HG03039 (cell line): ENCODE data around the gene ABHD3.
"Not testable (repeated sequence)": the region's sequence is repeated elsewhere in the genome, so short reads cannot be mapped to it uniquely, and the experiment has no call there.

Source experiments
- ATAC-seq: cut with Tn5 transposase; IDR thresholded peaks from one replicate; pipeline ENCODE4 v1.9.1; 2021; ENCODE audit warnings: mild to moderate bottlenecking, moderate library complexity; ENCODE audit not compliant: unreplicated experiment

Gene ABHD3

GRCh38 chr18:21706386-21706865, 1.9 kb upstream of the ABHD3 start:
- no peak for ATAC-seq

- ATAC-seq: no peak
Measured at GRCh38 chr18:21703241-21703820, 1.2 kb downstream of the ABHD3 start.

- no peak for ATAC-seq
Measured at GRCh38 chr18:21702602-21703001, 2.0 kb downstream of the ABHD3 start.

- ATAC-seq: no peak
Measured at GRCh38 chr18:21701621-21702020, 3.0 kb downstream of the ABHD3 start.

GRCh38 chr18:21700528-21701075, 4.0 kb downstream of the ABHD3 start:
- ATAC-seq: no peak

GRCh38 chr18:21693322-21693721, 11.3 kb downstream of the ABHD3 start:
- ATAC-seq: no peak

GRCh38 chr18:21689736-21690135, 14.8 kb downstream of the ABHD3 start:
- no peak for ATAC-seq

- ATAC-seq: no peak
Measured at GRCh38 chr18:21686282-21687105, 18.1 kb downstream of the ABHD3 start.

- peak; percentile 75 for ATAC-seq
Measured at GRCh38 chr18:21685556-21685981, 19.0 kb downstream of the ABHD3 start.

GRCh38 chr18:21684731-21685130, 19.8 kb downstream of the ABHD3 start:
- ATAC-seq: peak; percentile 41

- no peak for ATAC-seq
Measured at GRCh38 chr18:21682371-21683051, 22.1 kb downstream of the ABHD3 start.

GRCh38 chr18:21680161-21680560, 24.4 kb downstream of the ABHD3 start:
- no peak for ATAC-seq

GRCh38 chr18:21678859-21679258, 25.7 kb downstream of the ABHD3 start:
- ATAC-seq: no peak

GRCh38 chr18:21675354-21675753, 29.2 kb downstream of the ABHD3 start:
- not testable (repeated sequence) for ATAC-seq

GRCh38 chr18:21672521-21673267, 31.9 kb downstream of the ABHD3 start:
- ATAC-seq: no peak

- no peak for ATAC-seq
Measured at GRCh38 chr18:21669736-21670285, 34.8 kb downstream of the ABHD3 start.

- ATAC-seq: no peak
Measured at GRCh38 chr18:21664069-21664468, 40.5 kb downstream of the ABHD3 start.

GRCh38 chr18:21663578-21663977, 41.0 kb downstream of the ABHD3 start:
- no peak for ATAC-seq

- no peak for ATAC-seq
Measured at GRCh38 chr18:21662581-21662980, 42.0 kb downstream of the ABHD3 start.

GRCh38 chr18:21660078-21660477, 44.5 kb downstream of the ABHD3 start:
- no peak for ATAC-seq
